ENCODE results near the gene NEDD4L.

NEDD4L gene

DNA sequence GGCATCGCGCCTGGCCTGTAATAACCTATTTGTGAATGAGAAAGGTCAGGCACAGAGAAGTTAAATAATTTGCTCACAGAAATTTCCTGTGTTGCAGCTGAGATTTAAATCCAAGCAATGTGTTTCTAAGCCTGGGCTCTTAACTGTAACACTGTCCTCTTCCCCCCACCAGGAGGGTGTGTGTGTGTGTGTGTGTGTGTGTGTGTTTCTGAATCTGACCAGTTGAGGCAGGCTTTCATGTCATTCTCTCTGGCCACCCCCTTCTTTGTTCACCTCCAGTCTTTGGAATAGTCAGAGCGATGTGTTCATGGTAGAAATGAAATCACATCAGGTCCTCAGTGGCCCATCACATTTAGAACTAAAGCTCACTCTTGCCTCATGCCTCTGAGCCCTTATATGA is 81.2 kb downstream of the NEDD4L start:
- DNase-seq: no peak

- DNase-seq: no peak
These were observed 81.7 kb downstream of the NEDD4L start for GRCh38 chr18:58125756-58126155.

DNA sequence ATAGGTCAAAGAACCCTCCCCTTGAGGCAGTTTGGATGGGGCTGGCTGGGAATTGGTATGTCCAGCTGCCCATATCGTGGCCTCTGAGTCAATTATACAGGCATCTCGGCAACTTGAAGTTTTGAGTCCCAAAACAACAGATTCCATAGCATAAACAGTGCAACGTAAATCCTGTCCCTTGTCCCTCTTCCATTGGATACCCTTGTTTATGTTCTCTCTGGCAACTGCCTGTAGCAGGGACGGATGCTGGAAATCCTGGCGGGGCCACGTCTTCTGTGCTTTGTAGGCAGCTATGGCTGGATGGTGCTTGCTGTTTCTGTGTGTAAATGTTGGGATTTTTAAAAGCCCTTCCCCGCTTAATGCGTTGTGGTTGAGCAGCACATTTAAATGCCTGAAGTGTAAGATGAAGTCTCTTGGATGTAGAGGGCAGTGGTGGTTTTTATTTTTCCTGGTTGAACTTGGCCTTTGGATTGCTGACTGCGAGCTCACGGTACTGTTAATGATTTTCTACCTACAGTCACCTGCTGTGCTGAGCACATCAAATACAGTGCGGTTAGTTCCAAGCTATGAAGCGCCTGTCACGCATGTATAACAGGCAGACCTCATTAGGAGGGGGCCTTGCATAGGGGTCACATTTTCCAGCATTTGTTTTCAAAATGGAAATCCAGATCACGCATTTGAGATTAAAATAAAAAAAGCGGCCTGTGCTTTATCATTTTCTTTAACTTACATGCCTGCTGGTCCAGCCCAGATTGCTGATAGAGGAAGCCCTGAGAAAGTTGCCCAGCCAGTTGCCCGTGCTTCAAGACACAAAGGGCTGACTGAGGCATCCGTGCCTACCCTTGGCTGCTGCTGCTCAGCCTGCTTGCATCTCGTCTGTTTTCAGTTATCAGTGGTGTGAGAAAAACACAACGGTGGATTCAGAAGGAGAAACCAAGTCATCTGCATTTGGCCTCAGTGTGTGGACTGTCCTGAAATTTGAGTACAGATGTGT is 84.7 kb downstream of the NEDD4L start:
- no peak for DNase-seq

DNA sequence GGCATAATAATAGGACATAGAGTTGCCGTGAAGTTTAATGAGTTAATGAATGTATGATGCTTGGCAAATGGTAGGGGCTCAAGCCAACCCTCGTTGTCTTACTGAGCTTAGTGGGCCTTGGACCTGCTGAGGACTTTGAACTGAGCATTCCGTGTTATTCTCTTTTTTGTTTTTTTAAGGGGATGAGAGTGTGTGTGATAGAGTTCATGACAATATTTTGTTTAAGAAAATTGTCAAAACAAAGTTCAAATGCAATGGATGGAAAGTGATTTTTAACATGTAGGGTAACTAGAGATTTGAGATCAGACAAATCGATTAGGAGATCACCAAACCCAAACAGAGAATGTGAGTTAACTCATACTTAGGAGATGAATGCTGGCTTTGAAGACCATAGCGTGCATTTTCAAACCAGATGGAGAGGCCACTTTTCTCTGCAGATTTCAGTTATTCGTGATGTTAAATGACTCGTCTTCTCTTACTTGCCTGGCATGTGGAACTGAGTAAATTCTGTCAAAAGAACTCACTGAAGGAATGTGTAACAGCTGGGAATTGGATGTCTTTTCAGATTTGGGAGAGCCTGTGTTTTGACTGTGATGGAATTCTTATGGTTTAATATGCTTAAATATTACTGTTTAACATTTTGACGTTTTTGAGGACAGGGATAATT is 88.7 kb downstream of the NEDD4L start:
- DNase-seq: no peak

GRCh38 chr18:58135183-58135641 is 91.2 kb downstream of the NEDD4L start:
- no peak for DNase-seq

DNA sequence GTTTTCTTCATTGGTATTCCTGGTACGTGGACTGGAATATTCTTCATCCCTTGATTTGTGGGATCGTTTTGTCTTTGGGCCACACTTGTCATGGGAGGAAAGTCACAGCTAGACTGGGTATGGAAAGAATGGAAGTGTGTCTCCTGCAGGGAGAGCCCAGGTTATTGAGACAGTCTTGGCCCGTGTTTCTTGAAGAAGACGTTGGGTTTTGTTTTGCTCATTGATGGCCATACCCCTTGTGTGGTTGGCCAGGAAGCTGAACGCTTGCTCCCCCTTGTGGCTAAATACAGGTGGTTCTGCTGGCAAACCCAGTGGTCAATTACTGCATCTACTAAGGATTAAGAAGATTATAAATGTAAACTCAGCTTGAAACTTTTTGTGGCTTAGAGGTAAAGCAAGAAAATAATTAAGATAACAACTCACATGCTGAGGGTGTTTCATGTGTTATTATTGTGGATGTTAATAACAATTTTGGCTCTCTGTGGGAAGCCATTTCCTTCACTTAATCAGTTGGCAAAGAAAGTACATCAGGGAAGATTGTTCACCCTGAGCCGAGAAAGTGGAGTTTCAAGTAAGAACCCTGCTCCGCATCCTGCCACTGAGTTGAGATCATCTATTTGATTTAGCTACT is 91.8 kb downstream of the NEDD4L start:
- DNase-seq: no peak

DNA sequence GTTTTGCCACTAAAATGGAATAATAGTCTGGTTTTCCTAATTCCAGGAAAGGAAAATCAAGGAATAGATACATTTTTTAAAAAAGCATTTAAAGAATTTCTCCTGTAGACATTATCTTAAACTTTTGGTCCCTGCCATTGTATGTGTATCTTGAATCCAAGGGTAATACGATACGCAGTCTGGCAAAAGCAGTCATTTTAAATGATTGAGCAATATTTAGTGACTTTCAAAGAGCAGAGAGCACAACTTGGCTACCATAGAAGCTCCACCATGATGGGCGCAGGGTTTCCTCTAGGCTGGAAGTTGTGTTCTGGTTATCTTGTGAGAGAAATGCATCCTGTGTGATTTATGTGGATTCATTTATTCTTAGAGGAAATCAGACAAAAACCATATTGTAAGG is 92.9 kb downstream of the NEDD4L start:
- DNase-seq: no peak

DNA sequence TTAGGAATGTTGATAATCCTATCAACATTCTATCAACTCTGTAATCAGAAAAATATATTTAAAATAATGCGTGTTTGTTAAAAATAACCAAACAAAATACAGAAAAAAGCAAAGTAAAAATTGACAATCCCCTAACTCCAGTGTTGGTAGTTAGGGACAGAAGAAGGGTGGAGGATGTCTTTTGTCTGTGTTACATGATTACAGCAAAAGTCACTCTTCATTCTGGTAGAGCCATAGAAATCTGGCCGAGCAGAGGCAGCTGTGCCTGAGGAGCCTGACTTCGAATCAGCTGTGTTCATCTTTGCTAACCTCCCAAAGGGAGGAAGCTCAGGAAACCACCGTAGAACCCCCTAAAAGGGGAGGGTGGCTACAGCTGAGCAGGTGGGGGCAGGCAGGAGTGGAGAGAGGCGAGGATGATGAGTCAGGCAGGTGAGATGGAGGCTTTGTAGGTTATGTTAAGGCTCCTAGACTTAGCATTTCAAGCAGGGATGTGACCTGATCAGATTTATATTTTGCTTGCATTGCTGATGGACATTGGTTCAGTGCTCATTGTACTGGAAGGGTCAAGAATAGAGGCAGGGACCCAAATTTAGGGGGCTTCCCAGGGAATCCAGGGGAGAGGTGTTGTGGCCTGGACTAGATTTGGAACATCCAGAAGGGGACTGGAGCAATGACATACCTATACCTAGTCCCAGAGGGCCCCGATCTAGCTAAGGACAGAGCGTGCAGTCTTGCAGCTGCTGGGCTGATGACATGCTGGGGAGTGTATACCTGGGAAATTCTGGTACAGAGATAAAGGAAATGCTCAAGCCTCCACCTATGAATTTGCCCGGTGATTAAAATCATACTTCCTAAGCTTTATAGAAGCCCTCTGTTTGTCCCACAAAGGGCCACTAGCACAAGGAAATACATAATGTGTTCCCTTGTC is 95.7 kb downstream of the NEDD4L start:
- DNase-seq: no peak

- DNase-seq: no peak
These were observed 96.6 kb downstream of the NEDD4L start for GRCh38 chr18:58140387-58141325.

DNA sequence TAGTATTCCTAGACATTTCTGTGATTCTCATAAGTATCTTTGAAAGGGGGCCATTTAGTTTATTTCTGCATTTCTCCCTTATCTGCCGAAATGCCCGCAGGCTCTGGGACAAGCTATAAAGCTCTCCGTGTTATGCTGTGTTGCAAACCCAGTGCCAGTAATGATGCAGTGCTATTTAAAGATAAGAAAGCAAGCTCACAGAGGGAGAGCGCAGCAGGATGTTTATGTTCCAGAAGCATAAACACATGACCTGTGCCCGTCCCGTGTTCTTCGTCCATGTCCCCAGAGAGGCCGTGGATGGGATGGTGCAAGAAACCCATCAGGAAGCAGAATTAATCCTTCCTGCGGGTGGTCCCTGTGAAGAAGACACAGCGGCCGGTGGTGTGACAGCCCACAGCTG is 99.4 kb downstream of the NEDD4L start:
- DNase-seq: no peak

- DNase-seq: no peak
These were observed 100.1 kb downstream of the NEDD4L start for GRCh38 chr18:58144106-58144505.

DNA sequence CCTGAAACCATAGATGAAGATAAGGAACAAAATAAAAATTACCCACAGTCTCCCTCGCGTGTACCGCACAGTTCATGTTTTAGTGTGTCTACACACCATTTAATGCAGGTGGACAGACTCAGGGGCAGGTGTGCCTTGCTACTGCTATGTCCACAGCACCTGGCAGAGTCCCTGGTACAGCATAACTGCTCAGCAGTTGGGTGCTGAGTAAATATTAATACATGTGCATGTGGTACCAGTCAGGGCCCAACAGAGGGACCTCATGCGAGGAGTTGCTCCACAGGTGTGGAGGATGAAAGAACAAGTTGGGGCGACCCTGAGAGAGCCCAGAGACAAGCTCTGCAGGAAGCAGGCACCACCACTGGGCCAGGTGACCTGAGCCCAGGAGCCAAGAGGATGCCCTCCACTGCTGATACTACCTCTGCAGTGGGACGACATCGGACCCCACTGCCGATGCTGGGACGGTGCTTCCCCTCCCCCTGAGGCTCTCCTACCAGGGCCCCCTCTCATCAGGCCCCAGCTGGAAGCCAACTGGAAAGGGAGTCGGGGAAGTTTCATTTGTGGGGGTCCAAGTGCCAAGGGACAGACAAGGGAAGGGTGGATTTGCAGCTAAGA is 100.8 kb downstream of the NEDD4L start:
- DNase-seq: no peak

GRCh38 chr18:58146099-58146498 is 102.1 kb downstream of the NEDD4L start:
- DNase-seq: no peak

- DNase-seq: no peak
These were observed 105.0 kb downstream of the NEDD4L start for GRCh38 chr18:58148954-58149471.

GRCh38 chr18:58150772-58151171 is 106.7 kb downstream of the NEDD4L start:
- DNase-seq: no peak

DNA sequence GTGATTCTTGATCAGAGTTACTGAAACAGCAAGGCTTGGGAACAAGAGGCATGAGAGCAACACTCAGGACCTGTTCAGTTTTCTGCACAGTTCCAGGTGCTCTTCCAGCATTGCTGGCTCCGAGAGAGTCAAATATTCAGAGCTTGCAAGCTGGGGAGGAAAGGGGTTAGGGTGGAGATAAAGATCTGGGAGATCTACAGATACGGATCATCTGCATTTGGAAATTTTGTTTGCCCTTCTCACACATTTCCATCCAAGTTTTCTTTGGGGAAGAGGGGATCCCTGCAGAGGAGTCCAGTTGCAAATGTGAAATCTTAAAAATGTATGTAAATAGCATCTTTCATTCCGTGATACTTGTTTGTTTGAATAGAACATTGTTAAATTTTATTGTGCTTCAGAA is 108.2 kb downstream of the NEDD4L start:
- DNase-seq: no peak

GRCh38 chr18:58152891-58153290 is 108.9 kb downstream of the NEDD4L start:
- DNase-seq: no peak

DNA sequence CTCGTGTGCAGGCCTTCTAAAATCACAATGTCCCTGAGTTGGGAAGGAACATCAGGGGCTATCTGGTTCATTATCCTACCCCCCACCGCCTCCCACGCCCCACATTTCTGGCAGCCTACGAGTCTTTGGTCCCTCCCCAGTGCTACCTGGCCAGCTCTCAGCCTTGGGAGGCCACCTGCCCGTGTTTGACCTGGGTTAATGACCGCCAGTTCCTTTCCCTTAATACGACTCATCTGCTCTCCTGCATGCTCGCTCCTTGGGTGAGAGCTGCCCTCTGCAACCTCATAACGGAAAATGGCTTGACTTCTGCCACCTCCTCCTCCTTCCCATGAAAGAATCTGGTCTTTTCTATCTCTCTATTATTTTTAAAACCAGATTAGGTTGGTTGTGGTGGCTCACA is 112.5 kb downstream of the NEDD4L start:
- DNase-seq: no peak

DNA sequence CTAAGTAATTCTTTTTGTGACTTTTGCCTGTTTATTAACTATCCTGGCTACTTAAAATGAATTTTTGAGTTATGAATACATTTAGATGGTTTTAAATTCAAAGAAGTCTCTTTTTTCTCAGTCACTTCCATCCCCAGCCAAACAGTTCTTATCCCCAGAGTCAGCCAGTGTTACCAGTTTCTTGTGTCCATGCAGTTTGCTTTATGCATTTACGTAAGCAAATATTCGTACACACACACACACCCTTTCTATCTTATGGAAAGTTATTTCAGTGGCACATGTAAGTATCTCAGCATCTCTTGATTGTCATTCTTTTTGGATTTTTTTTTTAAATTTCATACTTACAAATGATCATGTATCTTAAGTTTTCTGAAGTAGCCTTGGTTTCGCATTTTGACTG is 113.2 kb downstream of the NEDD4L start:
- DNase-seq: no peak

DNA sequence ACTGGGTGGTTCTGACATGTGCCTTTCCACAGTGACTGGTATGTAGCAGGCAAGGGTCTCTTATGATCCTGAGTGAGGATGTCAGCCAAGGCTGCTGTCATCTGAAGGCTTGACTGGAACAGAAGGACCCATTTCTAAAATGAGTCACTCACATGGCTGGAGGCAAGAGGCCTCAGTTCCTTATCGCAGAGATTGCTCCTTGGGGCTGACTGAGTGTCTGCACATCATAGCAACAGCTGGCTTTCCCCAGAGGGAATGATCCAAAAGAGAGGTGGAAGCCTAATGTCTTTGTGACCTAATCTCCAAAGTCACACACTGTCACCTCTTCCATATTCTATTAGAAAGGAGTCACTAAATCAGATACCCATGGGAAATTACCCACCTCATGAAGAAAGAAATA is 114.0 kb downstream of the NEDD4L start:
- DNase-seq: no peak

- DNase-seq: no peak
These were observed 114.4 kb downstream of the NEDD4L start for GRCh38 chr18:58158459-58158858.
